Activated naive CD4-positive, alpha-beta T cell treated with anti-CD3 and anti-CD28 coated beads for 36 hours (primary cell): ENCODE data around the gene C19orf85. TPM values are rescaled to one million over a fixed set of nuclear protein-coding genes. Genes with fewer than 3 reads are reported as not detected.

Experiments
- CTCF ChIA-PET: fragments of 350-600 bp; sonication (Branson Sonifier 250); formaldehyde crosslinking; loops from one replicate; lab custom pipeline; 2021; ENCODE audit warnings: antibody characterized with exemption; lab: Charles Lee
- DNase-seq: peaks from one replicate; pipeline ENCODE4 v3.0.0-alpha.2; 2020
- H3K27ac Mint-ChIP-seq: one replicate; pipeline ENCODE4 v1.8.0; 2021; ENCODE audit warnings: mild to moderate bottlenecking, mixed read lengths
- H3K27me3 Mint-ChIP-seq: one replicate; pipeline ENCODE4 v1.8.0; 2021; ENCODE audit warnings: low read depth, mixed read lengths
- H3K36me3 Mint-ChIP-seq: one replicate; pipeline ENCODE4 v1.8.0; 2021; ENCODE audit warnings: low read depth, mixed read lengths
- H3K4me1 Mint-ChIP-seq: one replicate; pipeline ENCODE4 v1.8.0; 2021; ENCODE audit warnings: low read depth, mixed read lengths
- H3K4me3 Mint-ChIP-seq: one replicate; pipeline ENCODE4 v1.8.0; 2021; ENCODE audit warnings: mild to moderate bottlenecking, moderate library complexity, mixed read lengths
- H3K9me3 Mint-ChIP-seq: one replicate; pipeline ENCODE4 v1.8.0; 2021; ENCODE audit warnings: mixed read lengths
- intact Hi-C: fragments of 100-400 bp; cut with micrococcal nuclease; formaldehyde crosslinking; loops from one replicate; pipeline ENCODE4 v1.15.1; 2023
- total RNA-seq, 2 experiments: library from RNA; stranded (reverse); gene quantifications; one replicate each; pipeline ENCODE4 v1.2.3, GENCODE V29; 2021

Gene C19orf85
- total RNA-seq, 2 experiments from 2014 or later, result not detected

GRCh38 chr19:55487924-55488687 is 23.6 kb upstream of the C19orf85 start, which contains the start of gene SSC5D:
Gene SSC5D, plus strand, starts transcription at chr19:55488436. Its CDS starts 154 bp downstream, at chr19:55488590.
- no peaks in the 10 kb centered on the region for H3K36me3 Mint-ChIP-seq
- H3K4me3 Mint-ChIP-seq, result no peak within 1 kb of the TSS
- H3K27ac Mint-ChIP-seq, result no peak within 1 kb of the TSS
- H3K9me3 Mint-ChIP-seq, result no peaks in the 10 kb centered on the region
- H3K27me3 Mint-ChIP-seq, result peaks cover 8% of the 10 kb centered on the region
- H3K4me1 Mint-ChIP-seq, result peaks cover 17% of the 10 kb centered on the region
- intact Hi-C loops, result no loop called here
- CTCF ChIA-PET, result interaction anchor here (3.7 kb wide), 1 partner anchor 16 kb away, joined by 16 read pairs; no protein-coding TSS in a partner anchor
- DNase-seq, result no peak

GRCh38 chr19:55486971-55487923 is 22.7 kb upstream of the C19orf85 start:
- DNase-seq, result peak; percentile 54
- Mint-ChIP-seq H3K9me3 (no peaks in the 10 kb centered on the region), H3K27ac (no peak overlapping the region), H3K36me3 (no peaks in the 10 kb centered on the region), H3K4me3 (peak overlapping the region; percentile 15), H3K4me1 (peaks cover 17% of the 10 kb centered on the region), H3K27me3 (peaks cover 6% of the 10 kb centered on the region)
- intact Hi-C loops, result no loop called here
- CTCF ChIA-PET, result interaction anchor here (3.7 kb wide), 1 partner anchor 17 kb away, joined by 16 read pairs; no protein-coding TSS in a partner anchor

GRCh38 chr19:55486043-55486970 is 21.8 kb upstream of the C19orf85 start:
- CTCF ChIA-PET, result interaction anchor here (0.5 to 3.7 kb wide), 2 partner anchors 13 to 18 kb away, joined by 3 to 16 read pairs; no protein-coding TSS in a partner anchor
- Mint-ChIP-seq H3K9me3 (no peaks in the 10 kb centered on the region), H3K27me3 (peaks cover 3% of the 10 kb centered on the region), H3K27ac (peak overlapping the region; percentile 36), H3K4me1 (peaks cover 17% of the 10 kb centered on the region), H3K36me3 (peaks cover 2% of the 10 kb centered on the region), H3K4me3 (peak overlapping the region; percentile 76)
- intact Hi-C loops, result no loop called here
- no peak for DNase-seq

- Mint-ChIP-seq H3K9me3 (no peaks in the 10 kb centered on the region), H3K27ac (no peak overlapping the region), H3K27me3 (peaks cover 3% of the 10 kb centered on the region), H3K4me3 (peak overlapping the region; percentile 76), H3K4me1 (peaks cover 17% of the 10 kb centered on the region), H3K36me3 (peaks cover 2% of the 10 kb centered on the region)
- no peak for DNase-seq
- intact Hi-C loops, result no loop called here
- CTCF ChIA-PET, result interaction anchor here (0.5 to 1.8 kb wide), 5 partner anchors 12 to 120 kb away, joined by 3 to 5 read pairs (median 3); partner anchors contain the start of gene ZNF865
Observed at GRCh38 chr19:55485439-55486011, 21.0 kb upstream of the C19orf85 start.

- Mint-ChIP-seq H3K4me3 (peak within 1 kb of the TSS; percentile 76), H3K4me1 (peaks cover 19% of the 10 kb centered on the region), H3K36me3 (peaks cover 4% of the 10 kb centered on the region), H3K27me3 (peaks cover 3% of the 10 kb centered on the region), H3K9me3 (no peaks in the 10 kb centered on the region), H3K27ac (peak within 1 kb of the TSS; percentile 36)
- intact Hi-C loops, result no loop called here
- CTCF ChIA-PET, result interaction anchor here (0.8 to 1.8 kb wide), 4 partner anchors 13 to 121 kb away, joined by 3 to 5 read pairs (median 3); partner anchors contain the start of gene ZNF865
- peak; percentile 55 for DNase-seq
Observed at GRCh38 chr19:55484593-55485438, 20.3 kb upstream of the C19orf85 start, which contains the start of gene NAT14. Gene NAT14, plus strand, starts transcription at chr19:55485188. Its CDS starts 521 bp downstream, at chr19:55485709.

GRCh38 chr19:55483706-55484592 is 19.4 kb upstream of the C19orf85 start:
- intact Hi-C loops, result no loop called here
- Mint-ChIP-seq H3K36me3 (peaks cover 5% of the 10 kb centered on the region), H3K4me3 (peak overlapping the region; percentile 63), H3K9me3 (no peaks in the 10 kb centered on the region), H3K4me1 (peaks cover 25% of the 10 kb centered on the region), H3K27ac (no peak overlapping the region), H3K27me3 (peaks cover 3% of the 10 kb centered on the region)
- DNase-seq, result no peak
- CTCF ChIA-PET, result interaction anchor here (0.9 to 1.8 kb wide), 2 partner anchors 16 to 122 kb away, joined by 5 to 6 read pairs; partner anchors contain the start of gene ZNF865

GRCh38 chr19:55482967-55483705 is 18.6 kb upstream of the C19orf85 start:
- Mint-ChIP-seq H3K9me3 (no peaks in the 10 kb centered on the region), H3K36me3 (peaks cover 5% of the 10 kb centered on the region), H3K4me3 (no peak overlapping the region), H3K4me1 (peaks cover 33% of the 10 kb centered on the region), H3K27ac (no peak overlapping the region), H3K27me3 (peaks cover 3% of the 10 kb centered on the region)
- no peak for DNase-seq
- intact Hi-C loops, result no loop called here
- CTCF ChIA-PET, result interaction anchor here (0.9 to 1.8 kb wide), 2 partner anchors 15 to 123 kb away, joined by 5 to 6 read pairs; partner anchors contain the start of gene ZNF865

GRCh38 chr19:55482156-55482961 is 17.8 kb upstream of the C19orf85 start:
- intact Hi-C loops, result no loop called here
- no peak for DNase-seq
- Mint-ChIP-seq H3K4me3 (no peak overlapping the region), H3K36me3 (peaks cover 5% of the 10 kb centered on the region), H3K9me3 (no peaks in the 10 kb centered on the region), H3K27ac (no peak overlapping the region), H3K27me3 (peaks cover 3% of the 10 kb centered on the region), H3K4me1 (peaks cover 35% of the 10 kb centered on the region)
- CTCF ChIA-PET, result no interaction called here

- H3K4me1 Mint-ChIP-seq, result peaks cover 32% of the 10 kb centered on the region
- H3K27ac Mint-ChIP-seq, result no peak overlapping the region
- H3K4me3 Mint-ChIP-seq, result no peak overlapping the region
- CTCF ChIA-PET, result no interaction called here
- intact Hi-C loops, result no loop called here
- peaks cover 5% of the 10 kb centered on the region for H3K36me3 Mint-ChIP-seq
- no peaks in the 10 kb centered on the region for H3K9me3 Mint-ChIP-seq
- DNase-seq, result no peak
- H3K27me3 Mint-ChIP-seq, result peaks cover 3% of the 10 kb centered on the region
Observed at GRCh38 chr19:55481794-55482155, 17.2 kb upstream of the C19orf85 start.
